CD1c-positive myeloid dendritic cell (primary cell): ENCODE results near the gene LYRM2.
"Not testable (repeated sequence)": the region's sequence is repeated elsewhere in the genome, so short reads cannot be mapped to it uniquely, and the experiment has no call there.

Source experiments
- DNase-seq: peaks from one replicate; pipeline ENCODE4 v3.0.0-alpha.2; 2016; ENCODE audit errors: extremely low spot score

The LYRM2 gene

DNA sequence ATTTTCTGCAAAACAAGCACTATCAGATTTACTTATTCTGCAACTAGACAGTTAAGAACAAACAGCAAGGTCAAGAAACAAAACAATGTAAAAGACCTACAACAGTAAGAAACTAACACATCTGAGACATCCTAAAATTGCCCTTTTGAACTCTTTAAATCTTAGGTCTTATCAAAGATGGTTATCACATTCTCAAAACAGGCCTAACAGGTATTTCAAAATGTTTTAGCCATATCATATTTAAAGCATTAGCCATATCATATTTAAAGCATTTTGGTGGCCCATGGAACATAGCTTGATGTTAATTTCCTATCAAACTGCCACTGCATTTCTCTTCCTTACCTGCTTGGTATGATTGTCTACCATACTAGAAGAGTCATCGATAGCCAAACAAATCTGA is 11.1 kb upstream of the LYRM2 start:
- no peak for DNase-seq

DNA sequence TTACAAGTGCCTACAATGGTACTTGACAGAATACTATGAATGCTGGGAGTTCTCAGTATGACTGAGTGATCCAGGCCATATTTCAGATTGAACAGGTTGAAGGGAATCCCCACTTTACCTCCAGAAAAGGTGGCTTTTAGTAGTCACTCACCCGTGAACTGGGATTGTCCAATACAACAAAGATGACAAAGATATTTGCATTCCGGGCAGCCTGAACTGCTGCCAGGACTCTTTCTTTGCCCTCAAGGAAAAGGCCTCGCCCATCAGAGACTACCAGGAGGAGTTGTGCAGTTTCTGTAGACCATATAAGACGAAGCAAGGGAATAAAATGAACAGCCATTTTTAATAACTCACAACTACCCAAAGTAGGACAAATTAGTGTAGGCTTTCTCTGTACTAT is 6.3 kb upstream of the LYRM2 start:
- DNase-seq = no peak

DNA sequence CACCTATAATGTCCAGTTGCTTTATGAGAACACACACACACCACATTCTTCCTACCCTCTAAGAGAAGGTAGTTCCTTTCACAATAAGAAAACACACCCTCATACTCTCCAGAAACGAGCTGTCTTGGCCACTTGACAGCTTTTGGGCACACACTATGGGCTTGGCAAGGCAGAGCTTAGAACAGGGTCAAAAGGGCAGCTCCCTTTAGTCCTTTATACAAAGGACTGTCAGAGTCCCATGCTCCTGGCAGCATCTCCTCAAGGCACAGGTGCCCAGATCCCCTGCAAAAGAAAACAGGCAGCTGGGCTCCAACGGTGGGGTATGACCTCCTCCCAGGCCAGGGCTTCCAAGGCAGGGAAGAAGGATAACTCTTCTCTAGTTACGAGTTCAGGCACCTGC is 4.9 kb upstream of the LYRM2 start:
- no peak for DNase-seq

DNA sequence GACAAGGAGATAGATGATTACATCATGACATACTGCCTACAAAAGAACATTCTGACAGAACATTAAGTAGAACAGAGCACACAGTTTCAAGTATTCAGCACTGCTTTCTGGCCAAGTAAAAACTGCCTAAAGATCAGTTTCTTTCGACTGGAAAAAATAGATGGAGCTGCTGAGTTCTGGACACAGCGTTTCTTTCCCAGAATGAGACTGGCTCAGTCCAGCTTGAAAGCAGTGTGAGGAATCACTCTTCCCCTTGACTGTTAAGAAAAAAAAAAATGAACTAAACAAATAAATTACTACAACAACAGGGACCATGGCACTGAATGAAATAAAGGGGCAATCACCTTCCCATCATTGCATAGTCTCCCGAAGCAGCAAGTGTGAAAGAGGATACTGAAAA is 4.4 kb upstream of the LYRM2 start:
- DNase-seq = no peak

DNA sequence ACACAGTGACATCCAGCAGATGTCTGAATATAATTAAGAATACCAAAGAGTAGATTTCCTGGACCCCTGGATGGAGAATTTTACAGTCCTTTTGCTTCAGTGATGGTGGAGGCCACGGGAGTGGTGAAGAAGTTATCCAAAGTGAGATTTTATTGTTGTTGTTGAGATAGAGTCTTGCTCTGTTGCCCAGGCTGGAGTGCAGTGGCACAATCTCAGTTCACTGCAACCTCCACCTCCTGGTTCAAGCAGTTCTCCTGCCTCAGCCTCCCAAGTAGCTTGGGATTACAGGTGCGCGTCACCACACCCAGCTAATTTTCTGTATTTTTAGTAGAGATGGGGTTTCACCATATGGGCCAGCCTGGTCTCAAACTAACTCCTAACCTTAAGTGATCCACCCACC is 3.0 kb upstream of the LYRM2 start:
- not testable (repeated sequence) for DNase-seq

DNA sequence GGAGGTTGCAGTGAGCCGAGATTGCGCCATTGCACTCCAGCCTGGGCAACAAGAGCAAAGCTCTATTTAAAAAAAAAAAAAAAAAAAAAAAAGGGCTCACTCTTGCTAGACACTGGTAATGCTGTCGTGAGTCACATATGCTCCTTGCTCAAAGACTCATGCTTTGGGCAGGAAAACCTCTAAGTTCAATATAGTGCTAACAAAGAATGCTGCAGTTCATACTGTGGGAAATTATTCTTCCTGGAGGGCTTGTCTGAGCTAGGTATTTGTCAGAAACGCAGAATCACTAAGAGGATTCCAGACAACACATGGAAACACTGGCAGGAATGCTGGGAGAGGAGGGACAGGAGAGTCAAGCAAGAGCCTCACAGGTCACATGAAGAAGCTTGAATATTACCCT is 2.3 kb upstream of the LYRM2 start:
- DNase-seq = no peak

DNA sequence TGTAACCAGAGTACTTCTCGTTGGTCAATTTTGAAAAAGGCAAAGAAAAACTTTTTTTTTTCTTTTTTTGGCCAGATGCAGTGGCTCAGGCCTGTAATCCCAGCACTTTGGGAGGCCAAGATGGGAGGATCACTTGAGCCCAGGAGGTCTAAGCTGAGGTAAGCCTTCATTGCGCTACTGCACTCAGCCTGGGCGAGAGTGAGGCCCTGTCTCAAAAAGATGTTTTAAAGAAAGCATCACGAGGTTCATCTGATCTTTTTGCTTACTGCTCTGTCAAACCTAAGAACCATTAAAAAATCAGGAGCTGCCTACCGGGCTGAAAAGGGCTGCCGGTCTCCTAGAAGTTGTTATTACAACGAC is 607 bp downstream of the LYRM2 start:
- DNase-seq = no peak

DNA sequence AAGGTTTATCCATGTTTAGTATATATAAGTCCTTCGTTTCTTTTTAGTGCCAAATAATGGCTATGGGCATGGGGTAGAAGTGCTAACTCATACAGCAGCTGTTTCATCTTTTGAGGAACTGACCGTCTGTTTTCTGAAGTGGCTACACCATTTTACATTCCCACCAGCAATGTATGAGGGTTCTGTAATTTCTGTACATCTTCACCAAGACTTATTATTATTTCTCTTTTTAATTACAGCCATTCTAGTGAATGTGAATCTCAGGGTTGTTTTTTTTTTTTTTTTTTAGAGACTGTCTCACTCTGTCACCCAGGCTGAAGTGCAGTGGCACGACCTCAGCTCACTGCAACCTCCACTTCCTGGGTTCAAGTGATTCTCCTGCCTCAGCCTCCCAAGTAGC is 2.1 kb downstream of the LYRM2 start:
- DNase-seq = not testable (repeated sequence)

DNA sequence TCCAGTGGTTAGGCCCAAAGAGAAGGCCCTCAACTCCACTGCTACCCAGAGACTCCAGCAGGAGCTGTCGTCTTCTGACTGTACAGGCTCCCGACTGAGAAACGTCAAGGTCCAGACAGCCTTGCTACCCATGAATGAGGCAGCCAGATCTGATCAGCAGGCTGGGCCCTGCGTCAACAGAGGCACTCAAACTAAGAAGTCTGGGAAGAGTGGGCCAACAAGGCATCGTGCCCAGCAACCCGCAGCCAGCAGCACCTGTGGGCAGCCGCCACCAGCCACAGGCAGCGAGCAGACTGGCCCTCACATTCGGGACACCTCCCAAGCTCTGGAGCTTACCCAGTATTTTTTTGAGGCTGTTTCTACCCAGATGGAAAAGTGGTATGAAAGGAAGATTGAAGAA is 8.1 kb downstream of the LYRM2 start:
- no peak for DNase-seq

DNA sequence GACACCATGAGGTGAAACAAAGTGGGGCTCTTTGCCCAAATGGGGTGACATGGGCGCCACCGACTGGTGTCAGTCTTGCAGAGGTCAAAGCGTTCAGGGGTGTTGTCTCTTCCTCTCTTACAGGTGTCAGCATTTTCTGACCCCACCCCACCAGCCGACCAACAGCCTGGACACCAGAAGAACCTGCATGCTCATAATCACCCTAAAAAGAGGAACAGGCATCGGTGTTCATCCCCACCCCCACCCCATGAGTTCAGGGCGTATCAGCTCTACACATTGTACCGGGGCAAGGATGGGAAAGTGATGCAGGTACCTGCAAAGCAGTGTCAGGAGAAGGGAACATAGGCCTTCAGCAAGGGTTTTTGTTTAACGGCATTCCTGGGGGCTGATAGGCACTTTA is 14.8 kb downstream of the LYRM2 start:
- no peak for DNase-seq

DNA sequence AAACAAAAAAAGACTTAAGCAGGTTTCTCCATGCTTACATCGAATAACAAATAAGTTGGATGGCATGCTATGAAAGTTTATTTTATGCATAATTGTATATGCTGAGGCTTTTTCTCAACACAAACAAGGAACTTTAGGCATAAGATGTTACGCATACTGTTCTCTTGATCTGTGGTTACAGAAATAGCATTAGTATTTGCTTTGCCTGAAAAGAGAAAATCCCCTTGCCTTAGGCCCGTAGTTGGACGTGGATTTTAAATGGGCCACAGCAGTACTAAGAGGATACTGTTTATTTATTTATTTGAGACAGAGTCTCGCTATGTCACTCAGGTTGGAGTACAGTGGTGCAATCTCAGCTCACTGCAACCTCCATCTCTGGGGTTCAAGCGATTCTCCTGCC is 19.0 kb downstream of the LYRM2 start:
- no peak for DNase-seq

DNA sequence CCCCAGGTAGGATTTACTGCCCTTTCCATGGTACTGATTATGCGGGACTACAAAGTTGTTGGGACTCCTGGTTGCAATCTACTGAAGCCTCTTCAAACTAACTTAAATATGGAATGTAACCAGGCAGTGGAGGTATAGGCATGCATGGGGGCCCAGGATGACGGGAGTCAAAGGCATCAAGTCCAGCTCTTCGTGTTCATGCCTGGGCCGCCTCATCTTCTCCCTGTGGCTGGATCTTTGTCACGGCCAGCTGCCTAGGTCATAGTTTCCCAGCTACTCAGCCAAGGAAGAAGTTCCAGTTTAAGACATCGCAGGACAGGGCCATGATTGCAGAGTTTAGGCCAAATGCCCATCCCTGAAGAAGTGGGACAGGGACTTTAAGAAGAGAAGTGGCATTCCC is 20.5 kb downstream of the LYRM2 start:
- no peak for DNase-seq

DNA sequence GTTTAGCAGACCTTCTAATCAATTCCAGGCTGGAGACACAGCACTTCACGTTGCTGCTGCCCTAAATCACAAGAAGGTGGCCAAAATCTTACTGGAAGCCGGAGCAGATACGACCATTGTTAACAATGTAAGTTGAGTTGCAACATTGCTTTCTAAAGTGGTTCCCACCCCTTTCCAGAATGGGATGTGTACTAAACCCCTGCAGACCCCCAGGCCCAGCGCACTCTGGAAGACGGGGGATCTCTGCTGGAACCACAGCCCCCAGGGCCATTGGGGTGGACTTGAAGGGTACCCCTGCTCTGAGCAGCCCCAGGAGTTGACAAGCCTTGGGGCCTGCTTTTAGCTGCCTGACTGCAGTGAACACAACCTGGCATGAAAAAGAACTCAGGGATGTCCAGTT is 22.0 kb downstream of the LYRM2 start:
- DNase-seq = no peak

DNA sequence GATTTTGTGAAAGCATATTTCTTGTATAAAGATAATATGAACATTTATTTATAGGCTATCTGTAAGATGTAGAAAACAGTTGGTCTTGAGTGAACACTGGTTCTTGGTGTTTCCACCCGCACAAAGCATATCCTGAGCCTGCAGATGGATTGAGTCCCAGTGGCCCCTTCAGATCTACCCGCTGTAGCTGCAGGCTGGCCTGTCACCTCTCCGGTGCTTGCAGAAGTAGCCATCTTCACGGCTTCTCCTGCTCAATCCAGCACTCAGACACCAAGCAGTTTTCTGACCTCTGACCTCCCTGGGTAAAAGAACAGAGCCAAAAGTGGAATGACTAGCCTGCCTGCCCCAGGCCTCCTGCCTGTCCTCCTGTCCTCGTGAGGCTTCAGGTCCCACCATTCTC is 22.7 kb downstream of the LYRM2 start:
- DNase-seq = no peak

DNA sequence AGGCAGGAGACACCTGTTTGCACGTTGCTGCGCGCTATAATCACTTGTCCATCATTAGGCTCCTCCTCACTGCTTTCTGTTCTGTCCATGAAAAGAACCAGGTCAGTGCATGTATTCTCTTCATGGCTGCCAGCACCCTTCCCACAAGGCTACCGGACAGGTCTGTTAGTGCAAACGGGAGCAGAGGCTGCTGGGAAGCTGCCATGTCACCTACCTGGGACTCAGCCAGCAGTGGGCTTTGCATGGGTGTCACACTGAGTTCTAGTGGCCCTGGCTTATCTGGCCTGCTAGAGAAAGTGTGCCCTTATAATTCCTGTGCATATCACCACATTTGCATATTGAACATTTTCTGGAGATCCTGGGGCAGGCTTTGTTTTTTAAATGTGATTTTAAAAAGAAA is 24.8 kb downstream of the LYRM2 start:
- DNase-seq = no peak

DNA sequence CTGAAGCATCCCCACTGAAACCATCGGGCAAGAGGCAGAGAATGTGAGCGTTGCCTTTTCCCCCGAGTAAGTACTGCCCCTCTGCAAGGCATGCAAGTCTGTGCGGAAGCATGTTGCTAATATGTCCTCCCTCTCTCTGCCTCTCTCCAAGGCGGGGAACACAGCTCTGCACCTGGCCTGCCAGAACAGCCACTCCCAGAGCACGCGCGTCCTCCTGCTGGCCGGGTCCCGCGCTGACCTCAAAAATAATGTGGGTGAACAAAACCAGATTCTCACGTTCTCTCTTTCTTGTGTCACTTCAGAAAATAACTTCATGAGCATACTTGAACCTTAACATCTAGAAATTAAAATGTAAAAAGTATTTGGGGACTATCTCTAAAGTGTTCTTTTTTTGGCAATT is 26.4 kb downstream of the LYRM2 start:
- DNase-seq = no peak

DNA sequence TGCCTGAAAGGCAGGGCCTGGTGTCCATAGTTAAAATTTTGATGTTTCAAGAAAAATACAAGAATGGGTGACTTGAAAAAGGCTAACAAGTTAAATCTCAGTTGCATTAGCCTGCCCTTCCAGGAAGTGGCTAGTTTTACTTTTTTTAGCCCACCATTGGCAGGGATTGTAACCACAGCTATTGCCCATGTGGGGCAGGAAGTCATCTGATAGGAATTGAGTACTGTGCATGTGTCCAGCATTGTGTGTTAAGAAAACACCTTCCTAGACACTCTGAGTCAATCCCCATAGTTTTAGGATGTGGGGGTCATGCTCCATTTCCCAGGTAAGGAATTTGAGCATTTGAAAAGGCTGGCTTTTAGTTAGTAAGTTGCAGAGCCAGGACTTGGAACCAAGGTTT is 26.9 kb downstream of the LYRM2 start:
- DNase-seq = no peak

DNA sequence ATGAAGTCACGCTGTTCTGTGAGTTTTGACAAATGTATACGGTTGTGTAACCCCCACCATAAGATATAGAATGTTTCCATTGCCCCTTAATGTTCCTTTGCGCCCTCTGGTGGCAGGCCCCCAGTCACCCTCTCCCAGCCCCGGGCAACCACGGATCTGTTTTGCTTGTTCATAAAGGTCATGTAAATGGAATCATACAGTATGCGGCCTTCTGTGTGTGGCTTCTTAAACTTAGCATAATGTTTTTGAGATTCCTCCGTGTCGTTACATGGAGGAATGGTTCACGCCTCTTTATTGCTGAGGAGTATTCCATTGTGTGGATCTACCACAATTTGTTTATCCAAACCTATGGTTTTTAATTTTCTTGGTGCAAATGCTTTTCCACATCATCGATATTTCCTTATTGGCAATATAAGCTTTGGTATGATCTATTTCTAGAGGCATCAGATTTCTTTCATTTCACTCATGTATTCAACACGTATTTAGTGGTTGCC is 28.4 kb downstream of the LYRM2 start:
- DNase-seq = peak; percentile 74

DNA sequence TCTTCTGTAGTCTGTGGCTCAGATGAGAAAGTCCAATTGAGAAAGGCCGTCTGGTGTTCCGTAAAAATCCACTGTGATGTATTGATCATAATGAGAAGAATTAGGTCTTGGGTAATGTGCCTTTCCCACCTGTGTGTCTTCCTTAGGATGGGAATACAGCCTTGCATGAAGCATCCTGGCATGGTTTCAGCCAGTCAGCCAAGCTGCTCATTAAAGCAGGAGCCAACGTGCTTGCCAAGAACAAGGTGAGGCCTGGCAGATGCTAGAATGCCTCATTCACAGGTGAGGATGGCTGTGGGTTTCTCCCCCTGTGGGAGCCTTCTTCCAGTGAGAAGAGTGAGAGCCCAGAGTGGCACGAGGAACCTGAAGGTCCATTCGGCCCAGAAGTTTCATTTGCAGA is 32.7 kb downstream of the LYRM2 start:
- DNase-seq = no peak

DNA sequence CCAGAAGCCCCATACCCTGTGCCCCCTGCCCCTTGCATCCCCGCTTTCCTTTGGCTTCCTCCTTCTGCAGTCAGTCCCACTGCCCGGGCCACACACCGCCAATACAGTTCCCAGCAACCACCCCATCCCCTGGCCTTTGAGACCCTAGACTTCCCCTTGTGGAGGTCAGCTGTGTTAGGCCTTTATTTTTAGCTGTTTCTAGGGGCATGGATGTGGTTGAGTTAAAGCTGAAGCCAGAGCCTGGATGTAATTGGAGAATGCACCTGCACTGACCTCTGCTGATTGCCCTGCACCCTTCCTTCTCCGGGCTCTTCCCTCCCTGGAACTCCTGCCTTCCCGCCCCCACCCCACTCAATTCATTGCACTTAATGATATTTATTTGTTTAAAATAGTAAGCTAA is 33.9 kb downstream of the LYRM2 start:
- no peak for DNase-seq

DNA sequence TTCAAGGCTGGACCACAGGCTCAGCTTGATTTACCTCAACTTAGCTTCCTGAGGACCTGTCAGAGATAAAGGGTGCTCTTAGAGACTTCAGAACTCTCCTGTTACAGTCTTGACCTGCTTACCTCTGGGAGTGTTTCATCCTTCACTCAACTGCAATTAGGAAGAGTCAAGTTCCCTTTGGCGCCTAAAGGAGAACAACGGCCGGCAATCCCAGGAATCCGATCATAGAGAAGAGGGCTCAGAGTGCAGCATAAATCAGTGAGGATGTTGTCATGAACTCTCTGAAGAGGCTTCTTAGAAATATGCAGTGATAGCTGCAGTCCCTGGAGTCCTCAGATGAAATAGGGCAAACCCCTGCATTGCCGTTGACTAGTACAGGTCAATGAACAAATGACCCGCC is 36.4 kb downstream of the LYRM2 start:
- DNase-seq = no peak

DNA sequence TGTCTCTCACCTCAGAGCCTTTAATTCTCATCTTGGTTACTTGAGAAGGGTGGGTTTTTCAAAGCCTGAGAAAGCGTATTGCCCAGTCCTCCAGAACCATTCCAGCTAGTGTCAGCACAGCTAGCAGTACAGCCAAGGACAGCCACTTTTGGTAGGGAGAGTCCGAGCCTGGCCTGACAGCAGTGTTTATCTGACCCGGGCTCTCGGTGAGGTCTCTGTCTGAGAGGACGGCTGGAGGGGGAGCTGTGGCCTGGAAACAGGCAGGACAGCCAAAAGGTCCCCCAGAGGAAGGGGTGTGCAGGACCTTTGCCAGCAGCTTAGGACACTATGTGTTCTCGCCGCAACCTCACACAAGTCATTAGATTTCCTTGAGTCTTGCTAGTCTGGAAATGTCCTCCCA is 38.8 kb downstream of the LYRM2 start:
- DNase-seq = no peak

DNA sequence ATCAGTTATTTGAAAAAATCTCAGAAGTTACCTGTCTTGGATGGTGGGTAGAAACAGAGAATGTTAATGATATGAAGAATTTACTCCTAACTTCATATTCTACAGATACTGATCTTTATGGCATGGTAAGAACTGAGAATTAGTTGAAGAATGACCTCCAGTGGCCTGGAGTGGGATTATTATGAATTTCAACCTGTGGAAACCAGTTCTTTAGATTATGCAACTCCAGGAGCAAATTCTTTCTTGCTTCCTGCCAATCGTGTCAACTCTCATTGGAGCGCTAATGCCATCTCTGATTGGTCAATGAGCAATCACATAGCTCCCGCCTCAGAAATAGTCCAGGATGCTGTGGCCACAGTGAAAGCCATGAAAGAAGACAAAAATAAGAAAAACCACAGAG is 40.6 kb downstream of the LYRM2 start:
- peak; percentile 6 for DNase-seq

DNA sequence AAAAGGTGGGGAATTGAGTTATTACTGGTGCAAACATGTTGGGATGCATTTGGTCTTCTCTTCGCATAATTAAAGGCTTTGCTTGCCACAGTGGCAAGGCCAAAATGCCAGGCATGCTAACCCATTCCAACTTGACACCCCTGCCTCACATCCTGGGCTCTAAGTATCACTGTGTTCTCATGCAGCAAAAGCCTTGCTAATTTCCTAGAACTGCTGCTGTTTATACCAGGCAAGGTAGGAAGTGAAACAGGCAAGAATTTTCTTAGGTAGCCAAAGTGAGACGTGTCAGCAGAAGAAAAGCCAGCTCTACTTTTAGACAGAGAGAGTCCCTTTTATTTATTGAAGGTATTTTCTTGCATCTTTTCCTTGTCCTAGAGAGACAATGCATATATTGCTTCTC is 41.2 kb downstream of the LYRM2 start:
- no peak for DNase-seq

DNA sequence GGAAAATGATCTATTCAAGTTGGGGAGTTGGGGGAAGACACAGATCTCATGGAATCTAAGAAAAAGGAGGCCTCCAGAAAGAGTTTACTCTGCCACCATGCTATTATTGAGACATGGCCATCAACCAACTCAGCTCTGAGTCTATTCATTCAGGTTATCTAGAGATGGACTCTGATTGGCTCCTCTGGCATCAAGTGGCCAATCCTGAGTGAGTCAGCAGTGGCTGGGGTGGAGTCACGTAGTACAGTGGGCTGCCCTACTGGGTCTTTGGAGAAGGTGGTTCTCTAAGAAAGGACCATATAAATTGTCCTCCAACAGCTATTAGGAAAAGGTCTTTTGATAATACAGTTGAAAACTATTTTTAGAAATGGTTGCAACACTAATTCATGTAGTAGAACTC is 42.1 kb downstream of the LYRM2 start:
- no peak for DNase-seq
